Upper lobe of right lung (tissue), 1 donor: ENCODE results near the gene RASSF1. TPM values are rescaled to one million over a fixed set of nuclear protein-coding genes. Genes with fewer than 3 reads are reported as not detected.

Experiments used
- ATAC-seq: fragments of 200-7000 bp; cut with Tn5 transposase; one replicate; pipeline ENCODE4 v1.9.1; 2020; ENCODE audit warnings: mild to moderate bottlenecking, moderate library complexity
- DNase-seq: peaks from one replicate; pipeline ENCODE4 v3.0.0-alpha.2; 2020
- H3K27ac ChIP-seq: fragments of 200-600 bp; one replicate; pipeline ENCODE4 v1.8.0; 2022
- H3K27me3 ChIP-seq: fragments of 200-600 bp; one replicate; pipeline ENCODE4 v1.8.0; 2022; ENCODE audit warnings: mild to moderate bottlenecking
- H3K36me3 ChIP-seq: fragments of 200-600 bp; one replicate; pipeline ENCODE4 v1.8.0; 2022
- H3K4me1 ChIP-seq: fragments of 200-600 bp; one replicate; pipeline ENCODE4 v1.8.0; 2022
- H3K4me3 ChIP-seq: fragments of 200-600 bp; one replicate; pipeline ENCODE4 v1.8.0; 2022; ENCODE audit warnings: mild to moderate bottlenecking
- H3K9me3 ChIP-seq: fragments of 200-600 bp; one replicate; pipeline ENCODE4 v1.8.0; 2022
- intact Hi-C: fragments of 100-400 bp; cut with DNase I; formaldehyde crosslinking; loops from one replicate; pipeline ENCODE4 v1.11.0; 2022
- total RNA-seq: library from RNA; stranded (reverse); fragmentation: NEBNext Ultra II Directional; extraction: Animal tissue kit (Norgen Biotek cat#: 25700); gene quantifications from one replicate; pipeline ENCODE4 v1.2.1, GENCODE V29; 2021
- TF ChIP-seq, protein P1 (sequence below): fragments of 200-600 bp; IDR thresholded peaks from one replicate; pipeline ENCODE4 v1.8.0; 2022; ENCODE audit warnings: antibody characterized with exemption
- donor health status: DM: no; HTN: yes; CAD: no; lungs with severe emphysema.

The RASSF1 gene
- total RNA-seq, 1 donor from 2014 or later, result 39.1 TPM

DNA sequence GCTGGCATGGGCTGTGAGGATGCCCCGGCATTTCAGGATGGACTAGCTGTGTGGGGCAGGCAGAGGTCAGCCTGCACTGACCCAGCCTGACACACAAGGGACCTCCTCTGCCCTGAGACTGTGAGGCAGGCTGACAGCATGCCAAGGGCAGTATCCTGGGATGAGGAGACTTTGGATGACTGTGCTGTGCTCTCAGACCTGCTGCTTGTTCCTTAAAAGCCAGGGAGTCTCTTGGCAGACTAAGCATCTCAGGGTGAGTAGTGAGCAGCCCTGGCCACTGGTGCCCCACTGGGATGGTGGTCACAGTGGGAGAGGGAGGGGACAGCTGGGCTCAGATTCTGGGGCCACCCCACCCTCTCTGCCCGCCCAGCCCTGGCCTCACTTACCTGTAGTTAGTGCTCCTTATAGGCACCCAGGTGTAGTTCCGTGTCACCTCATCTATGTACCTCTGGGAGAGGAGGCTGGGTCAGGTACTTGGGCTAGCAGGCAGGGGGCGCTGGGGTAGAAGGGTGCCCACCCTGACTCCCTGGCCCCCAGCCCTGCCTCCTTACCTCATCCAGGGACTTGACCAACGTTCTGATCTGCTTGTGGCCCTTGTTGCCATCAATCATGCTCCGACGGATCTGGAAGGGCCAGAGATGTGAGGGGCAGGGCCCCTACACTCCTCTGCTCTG lies 34.8 kb upstream of the RASSF1 start:
- peak; percentile 3 for ATAC-seq
- no peak for DNase-seq
- Histone ChIP-seq H3K36me3 (peaks cover 11% of the 10 kb centered on the region), H3K4me1 (no peaks in the 10 kb centered on the region), H3K4me3 (no peak overlapping the region), H3K9me3 (no peaks in the 10 kb centered on the region), H3K27me3 (no peaks in the 10 kb centered on the region), H3K27ac (no peak overlapping the region)
- TF ChIP-seq, protein P1, sequence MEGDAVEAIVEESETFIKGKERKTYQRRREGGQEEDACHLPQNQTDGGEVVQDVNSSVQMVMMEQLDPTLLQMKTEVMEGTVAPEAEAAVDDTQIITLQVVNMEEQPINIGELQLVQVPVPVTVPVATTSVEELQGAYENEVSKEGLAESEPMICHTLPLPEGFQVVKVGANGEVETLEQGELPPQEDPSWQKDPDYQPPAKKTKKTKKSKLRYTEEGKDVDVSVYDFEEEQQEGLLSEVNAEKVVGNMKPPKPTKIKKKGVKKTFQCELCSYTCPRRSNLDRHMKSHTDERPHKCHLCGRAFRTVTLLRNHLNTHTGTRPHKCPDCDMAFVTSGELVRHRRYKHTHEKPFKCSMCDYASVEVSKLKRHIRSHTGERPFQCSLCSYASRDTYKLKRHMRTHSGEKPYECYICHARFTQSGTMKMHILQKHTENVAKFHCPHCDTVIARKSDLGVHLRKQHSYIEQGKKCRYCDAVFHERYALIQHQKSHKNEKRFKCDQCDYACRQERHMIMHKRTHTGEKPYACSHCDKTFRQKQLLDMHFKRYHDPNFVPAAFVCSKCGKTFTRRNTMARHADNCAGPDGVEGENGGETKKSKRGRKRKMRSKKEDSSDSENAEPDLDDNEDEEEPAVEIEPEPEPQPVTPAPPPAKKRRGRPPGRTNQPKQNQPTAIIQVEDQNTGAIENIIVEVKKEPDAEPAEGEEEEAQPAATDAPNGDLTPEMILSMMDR, result no peak
- intact Hi-C loops, result no loop called here

GRCh38 chr3:50374363-50375257 lies 34.0 kb upstream of the RASSF1 start:
- intact Hi-C loops, result no loop called here
- H3K27me3 ChIP-seq, result no peaks in the 10 kb centered on the region
- no peaks in the 10 kb centered on the region for H3K9me3 ChIP-seq
- TF ChIP-seq, protein P1, result no peak
- no peak overlapping the region for H3K27ac ChIP-seq
- no peak for ATAC-seq
- peaks cover 11% of the 10 kb centered on the region for H3K36me3 ChIP-seq
- no peak overlapping the region for H3K4me3 ChIP-seq
- no peak for DNase-seq
- no peaks in the 10 kb centered on the region for H3K4me1 ChIP-seq

- intact Hi-C loops, result no loop called here
- no peak for DNase-seq
Measured at GRCh38 chr3:50373146-50374051, 32.8 kb upstream of the RASSF1 start.

DNA sequence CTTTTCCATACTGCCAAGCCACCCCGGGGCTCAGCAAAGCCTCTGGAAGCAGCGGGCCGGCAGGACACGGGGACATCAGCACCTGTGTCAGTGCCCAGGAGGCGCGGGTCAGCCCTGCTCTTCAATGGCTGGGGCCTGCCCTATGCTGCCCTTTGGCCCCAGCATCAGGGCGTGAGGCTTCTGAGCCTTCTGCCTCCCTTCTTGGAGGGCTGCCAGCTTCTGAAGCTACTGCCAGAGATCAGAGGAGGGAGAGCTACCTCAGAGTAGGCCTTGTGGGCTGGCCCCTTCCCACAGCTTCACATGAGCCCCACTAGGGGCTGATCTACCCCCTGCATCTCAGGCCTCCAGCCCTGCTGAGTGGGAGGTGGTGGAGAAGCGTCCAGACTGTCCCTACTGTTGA lies 31.7 kb upstream of the RASSF1 start:
- H3K4me3 ChIP-seq, result no peak overlapping the region
- TF ChIP-seq, protein P1, result no peak
- no peaks in the 10 kb centered on the region for H3K4me1 ChIP-seq
- H3K9me3 ChIP-seq, result no peaks in the 10 kb centered on the region
- no peak for DNase-seq
- intact Hi-C loops, result no loop called here
- ATAC-seq, result no peak
- no peaks in the 10 kb centered on the region for H3K36me3 ChIP-seq
- H3K27ac ChIP-seq, result no peak overlapping the region
- no peaks in the 10 kb centered on the region for H3K27me3 ChIP-seq

More at GRCh38 chr3:50373146-50374051, 32.8 kb upstream of the RASSF1 start:
- Histone ChIP-seq H3K27me3 (no peaks in the 10 kb centered on the region), H3K4me1 (no peaks in the 10 kb centered on the region), H3K9me3 (no peaks in the 10 kb centered on the region), H3K4me3 (no peak overlapping the region), H3K27ac (no peak overlapping the region), H3K36me3 (peaks cover 4% of the 10 kb centered on the region)
- TF ChIP-seq, protein P1, result no peak
- no peak for ATAC-seq

GRCh38 chr3:50371133-50371685 lies 30.6 kb upstream of the RASSF1 start:
- H3K4me3 ChIP-seq, result no peak overlapping the region
- no peaks in the 10 kb centered on the region for H3K36me3 ChIP-seq
- no peak for ATAC-seq
- no peaks in the 10 kb centered on the region for H3K27me3 ChIP-seq
- H3K9me3 ChIP-seq, result no peaks in the 10 kb centered on the region
- intact Hi-C loops, result no loop called here
- no peak for DNase-seq
- no peaks in the 10 kb centered on the region for H3K4me1 ChIP-seq
- no peak overlapping the region for H3K27ac ChIP-seq
- TF ChIP-seq, protein P1, result no peak
